ENCODE data around the gene ANKFN1.

The ANKFN1 gene

DNA sequence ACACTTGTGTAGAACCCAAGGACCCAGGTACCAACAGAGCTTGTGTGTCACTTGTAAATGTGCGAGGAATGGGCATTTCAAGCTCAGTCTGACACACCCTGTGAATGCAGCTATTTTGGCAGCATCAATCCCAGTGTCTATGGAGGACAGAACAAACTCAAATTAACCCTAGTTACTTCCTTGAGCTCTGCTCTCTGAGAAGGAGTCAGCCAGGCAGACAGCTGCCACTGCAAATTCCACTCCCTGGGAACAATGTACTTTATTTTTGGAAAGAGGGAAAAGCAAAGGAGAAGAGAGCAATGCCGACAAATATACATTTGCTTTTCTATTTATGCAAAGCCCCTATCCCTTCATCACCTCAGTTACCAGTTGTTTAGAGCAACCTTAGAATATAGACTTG, 391.8 kb downstream of the ANKFN1 start:
- no peak for TF ChIP-seq CTCF (IDR thresholded peaks at IDR 0.05; ENCODE audit: poor library complexity, severe bottlenecking)
- DNase-seq (ENCODE audit: low spot score): no peak
- H3K4me1 ChIP-seq (ENCODE audit: insufficient read depth, poor library complexity, severe bottlenecking): no peaks in the 10 kb centered on the region
- H3K9me3 ChIP-seq (ENCODE audit: severe bottlenecking): no peaks in the 10 kb centered on the region
- no peak for ATAC-seq (ENCODE audit: low read depth)
- no peak overlapping the region for H3K27ac ChIP-seq (ENCODE audit: poor library complexity, severe bottlenecking)
- no peaks in the 10 kb centered on the region for H3K36me3 ChIP-seq (ENCODE audit: low read depth)
- H3K4me3 ChIP-seq (ENCODE audit: severe bottlenecking): no peak overlapping the region
- H3K27me3 ChIP-seq (ENCODE audit: insufficient read depth, poor library complexity, severe bottlenecking): no peaks in the 10 kb centered on the region

DNA sequence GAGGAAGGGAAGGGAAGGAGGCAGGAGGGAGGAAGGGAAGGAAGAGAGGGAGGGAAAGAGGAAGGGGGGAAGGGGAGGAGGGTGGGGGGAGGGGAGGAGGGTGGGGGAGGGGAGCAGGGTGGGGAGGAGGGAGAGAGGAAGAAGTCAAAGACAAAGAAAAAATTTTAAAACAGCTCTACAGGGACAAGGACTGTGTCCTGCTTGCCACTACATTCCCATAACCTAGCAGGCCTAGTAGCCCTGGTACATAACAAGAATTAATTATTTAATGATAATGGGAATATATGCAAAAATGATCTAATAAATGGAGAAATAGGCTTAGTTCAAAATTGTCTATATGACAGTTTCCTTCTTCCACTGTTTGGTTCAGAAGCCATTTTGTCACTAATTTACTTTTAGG, 392.7 kb downstream of the ANKFN1 start:
- Histone ChIP-seq H3K4me3 (ENCODE audit: severe bottlenecking) (no peak overlapping the region), H3K27ac (ENCODE audit: poor library complexity, severe bottlenecking) (no peak overlapping the region), H3K9me3 (ENCODE audit: severe bottlenecking) (no peaks in the 10 kb centered on the region), H3K27me3 (ENCODE audit: insufficient read depth, poor library complexity, severe bottlenecking) (no peaks in the 10 kb centered on the region), H3K4me1 (ENCODE audit: insufficient read depth, poor library complexity, severe bottlenecking) (no peaks in the 10 kb centered on the region), H3K36me3 (ENCODE audit: low read depth) (no peaks in the 10 kb centered on the region)
- ATAC-seq (ENCODE audit: low read depth) (no peak), DNase-seq (ENCODE audit: low spot score) (no peak)
- TF ChIP-seq CTCF (IDR thresholded peaks at IDR 0.05; ENCODE audit: poor library complexity, severe bottlenecking): no peak

DNA sequence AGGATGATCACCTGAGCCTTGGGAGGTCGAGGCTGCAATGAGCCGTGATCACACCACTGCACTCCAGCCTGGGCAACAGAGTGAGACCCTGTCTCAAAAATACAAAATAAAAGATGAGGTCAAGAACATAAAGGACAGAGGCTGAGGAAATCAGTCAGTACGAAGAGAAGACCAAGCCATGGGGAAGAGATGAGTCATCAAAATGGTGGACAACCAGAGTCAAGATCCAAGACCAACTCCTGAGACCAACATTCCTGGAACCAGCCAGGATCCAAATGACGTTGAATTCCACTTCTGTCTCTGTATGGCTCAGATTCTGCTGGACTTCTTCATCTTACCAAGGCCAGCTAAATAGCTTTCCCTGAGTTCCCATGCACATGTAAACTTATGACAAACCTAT, 395.4 kb downstream of the ANKFN1 start:
- Histone ChIP-seq H3K27me3 (ENCODE audit: insufficient read depth, poor library complexity, severe bottlenecking) (peaks cover 4% of the 10 kb centered on the region), H3K4me3 (ENCODE audit: severe bottlenecking) (no peak overlapping the region), H3K9me3 (ENCODE audit: severe bottlenecking) (no peaks in the 10 kb centered on the region), H3K36me3 (ENCODE audit: low read depth) (no peaks in the 10 kb centered on the region), H3K27ac (ENCODE audit: poor library complexity, severe bottlenecking) (no peak overlapping the region), H3K4me1 (ENCODE audit: insufficient read depth, poor library complexity, severe bottlenecking) (no peaks in the 10 kb centered on the region)
- DNase-seq (ENCODE audit: low spot score) (no peak), ATAC-seq (ENCODE audit: low read depth) (no peak)
- no peak for TF ChIP-seq CTCF (IDR thresholded peaks at IDR 0.05; ENCODE audit: poor library complexity, severe bottlenecking)

DNA sequence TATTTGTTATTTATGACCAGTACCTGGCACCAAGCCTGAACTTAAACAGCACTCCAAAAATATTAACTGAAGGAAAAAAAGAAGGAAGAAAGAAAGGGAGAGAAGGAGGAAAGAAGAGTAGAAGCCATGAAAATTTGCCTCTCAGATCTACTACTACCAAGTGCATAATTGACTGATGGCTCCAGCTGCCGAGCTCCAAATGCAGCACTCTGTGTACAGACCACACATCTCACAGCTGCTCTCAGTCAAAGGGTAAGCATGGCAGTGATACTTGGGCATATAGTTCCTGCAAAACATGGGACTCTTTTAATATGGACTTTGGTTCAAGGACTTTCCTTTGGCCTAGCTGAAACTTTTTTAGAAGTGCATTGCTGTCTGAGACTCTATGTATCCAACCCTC, 396.2 kb downstream of the ANKFN1 start:
- Histone ChIP-seq H3K27me3 (ENCODE audit: insufficient read depth, poor library complexity, severe bottlenecking) (peaks cover 4% of the 10 kb centered on the region), H3K4me3 (ENCODE audit: severe bottlenecking) (no peak overlapping the region), H3K9me3 (ENCODE audit: severe bottlenecking) (no peaks in the 10 kb centered on the region)

DNA sequence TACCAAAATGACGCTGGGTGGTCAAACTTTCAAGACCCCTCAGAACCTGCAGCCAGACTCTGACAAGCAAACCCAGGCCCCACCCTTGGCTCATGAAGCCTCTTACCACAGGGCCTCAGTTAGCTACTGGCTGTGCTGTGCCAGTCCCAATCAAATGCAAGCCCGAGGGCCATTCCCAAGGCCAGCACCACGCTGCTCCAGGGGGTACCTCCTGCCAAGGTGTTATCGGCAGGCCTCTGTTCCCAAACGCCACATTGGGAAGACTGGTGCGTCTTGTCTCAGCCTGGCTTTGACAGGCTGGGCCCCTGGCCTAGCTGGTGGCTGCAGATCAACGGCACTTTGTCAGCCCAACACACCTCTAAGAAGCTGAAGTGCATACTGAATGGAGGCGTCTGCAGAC, 404.4 kb downstream of the ANKFN1 start:
- H3K27me3 ChIP-seq (ENCODE audit: insufficient read depth, poor library complexity, severe bottlenecking): peaks cover 6% of the 10 kb centered on the region
- no peak for TF ChIP-seq CTCF (IDR thresholded peaks at IDR 0.05; ENCODE audit: poor library complexity, severe bottlenecking)
- H3K4me3 ChIP-seq (ENCODE audit: severe bottlenecking): no peak overlapping the region
- no peaks in the 10 kb centered on the region for H3K4me1 ChIP-seq (ENCODE audit: insufficient read depth, poor library complexity, severe bottlenecking)
- H3K27ac ChIP-seq (ENCODE audit: poor library complexity, severe bottlenecking): no peak overlapping the region
- no peaks in the 10 kb centered on the region for H3K9me3 ChIP-seq (ENCODE audit: severe bottlenecking)
- ATAC-seq (ENCODE audit: low read depth): no peak
- DNase-seq (ENCODE audit: low spot score): no peak
- no peaks in the 10 kb centered on the region for H3K36me3 ChIP-seq (ENCODE audit: low read depth)

More for the DNA sequence above, 396.2 kb downstream of the ANKFN1 start:
- H3K4me1 ChIP-seq (ENCODE audit: insufficient read depth, poor library complexity, severe bottlenecking): no peaks in the 10 kb centered on the region
- TF ChIP-seq CTCF (IDR thresholded peaks at IDR 0.05; ENCODE audit: poor library complexity, severe bottlenecking): no peak
- no peaks in the 10 kb centered on the region for H3K36me3 ChIP-seq (ENCODE audit: low read depth)
- ATAC-seq (ENCODE audit: low read depth): no peak
- DNase-seq (ENCODE audit: low spot score): no peak
- no peak overlapping the region for H3K27ac ChIP-seq (ENCODE audit: poor library complexity, severe bottlenecking)
